ENCODE data around the gene VWA8.

DNA sequence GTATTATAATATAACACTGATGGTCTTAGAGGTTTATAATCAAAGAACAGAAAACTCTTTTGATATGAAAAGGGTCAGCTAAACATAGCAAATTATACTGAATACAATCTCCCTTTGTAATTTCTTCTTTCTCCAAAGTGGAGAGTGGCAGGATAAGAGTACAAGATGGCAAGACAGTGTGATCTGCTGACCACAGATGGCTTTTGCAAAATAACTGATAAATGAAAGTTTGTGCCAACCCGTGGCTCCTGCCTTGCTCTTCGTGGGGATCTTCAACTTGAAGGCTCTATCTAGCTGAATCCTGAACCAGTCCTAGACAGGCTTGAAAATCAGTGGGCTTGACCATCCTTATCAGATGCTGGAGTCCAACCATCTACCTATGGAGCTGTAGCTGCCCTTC lies 185.7 kb downstream of the VWA8 start:
- no peak for TF ChIP-seq POLR2A (IDR thresholded peaks at IDR 0.05)
- TF ChIP-seq, protein P1, sequence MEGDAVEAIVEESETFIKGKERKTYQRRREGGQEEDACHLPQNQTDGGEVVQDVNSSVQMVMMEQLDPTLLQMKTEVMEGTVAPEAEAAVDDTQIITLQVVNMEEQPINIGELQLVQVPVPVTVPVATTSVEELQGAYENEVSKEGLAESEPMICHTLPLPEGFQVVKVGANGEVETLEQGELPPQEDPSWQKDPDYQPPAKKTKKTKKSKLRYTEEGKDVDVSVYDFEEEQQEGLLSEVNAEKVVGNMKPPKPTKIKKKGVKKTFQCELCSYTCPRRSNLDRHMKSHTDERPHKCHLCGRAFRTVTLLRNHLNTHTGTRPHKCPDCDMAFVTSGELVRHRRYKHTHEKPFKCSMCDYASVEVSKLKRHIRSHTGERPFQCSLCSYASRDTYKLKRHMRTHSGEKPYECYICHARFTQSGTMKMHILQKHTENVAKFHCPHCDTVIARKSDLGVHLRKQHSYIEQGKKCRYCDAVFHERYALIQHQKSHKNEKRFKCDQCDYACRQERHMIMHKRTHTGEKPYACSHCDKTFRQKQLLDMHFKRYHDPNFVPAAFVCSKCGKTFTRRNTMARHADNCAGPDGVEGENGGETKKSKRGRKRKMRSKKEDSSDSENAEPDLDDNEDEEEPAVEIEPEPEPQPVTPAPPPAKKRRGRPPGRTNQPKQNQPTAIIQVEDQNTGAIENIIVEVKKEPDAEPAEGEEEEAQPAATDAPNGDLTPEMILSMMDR (IDR thresholded peaks at IDR 0.05): no peak

Measured in thyroid gland (tissue), 4 donors.